GM18868 (cell line): ENCODE results near the gene SPATA32.

Experiments
- ATAC-seq: cut with Tn5 transposase; IDR thresholded peaks from one replicate; pipeline ENCODE4 v1.9.1; 2021; ENCODE audit warnings: mild to moderate bottlenecking, moderate library complexity; ENCODE audit not compliant: unreplicated experiment

SPATA32 gene

GRCh38 chr17:45230410-45230786, 31.5 kb downstream of the SPATA32 start:
- no peak for ATAC-seq

DNA sequence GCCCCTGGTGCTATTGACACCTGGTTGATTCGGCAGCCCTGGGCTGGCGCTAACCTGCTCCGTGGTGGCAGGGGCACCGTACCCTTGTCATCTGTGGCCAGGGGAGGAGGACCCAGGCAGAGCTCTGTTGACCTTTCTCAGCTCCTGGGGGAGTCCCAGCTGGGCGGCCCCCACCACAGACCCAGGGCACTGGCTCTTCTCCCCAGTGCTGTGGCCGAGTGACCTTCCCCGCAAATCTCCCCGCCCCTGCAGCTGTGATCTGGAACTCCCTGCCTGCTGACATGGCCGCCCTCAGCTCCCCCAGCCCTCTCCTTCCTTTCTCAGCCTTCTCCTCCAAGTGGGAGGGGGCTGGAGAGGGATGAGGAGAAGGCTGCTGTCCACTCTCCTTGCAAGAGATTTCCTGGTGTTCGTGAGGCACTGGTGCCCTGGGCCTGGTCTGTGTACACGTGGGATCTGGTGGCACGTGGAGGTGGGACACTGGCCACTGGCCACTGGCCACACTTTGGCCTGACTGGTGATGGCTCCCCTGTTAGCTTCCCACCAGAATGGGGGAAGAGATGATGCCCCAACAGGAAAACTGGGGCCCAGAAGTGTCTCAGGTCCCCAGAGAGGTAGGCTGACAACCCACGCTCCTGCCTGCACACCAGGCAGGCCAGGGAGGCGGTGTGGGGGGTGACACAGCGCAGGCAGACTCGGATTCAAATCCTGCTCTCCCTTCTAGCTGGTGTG, 32.0 kb downstream of the SPATA32 start:
- no peak for ATAC-seq

DNA sequence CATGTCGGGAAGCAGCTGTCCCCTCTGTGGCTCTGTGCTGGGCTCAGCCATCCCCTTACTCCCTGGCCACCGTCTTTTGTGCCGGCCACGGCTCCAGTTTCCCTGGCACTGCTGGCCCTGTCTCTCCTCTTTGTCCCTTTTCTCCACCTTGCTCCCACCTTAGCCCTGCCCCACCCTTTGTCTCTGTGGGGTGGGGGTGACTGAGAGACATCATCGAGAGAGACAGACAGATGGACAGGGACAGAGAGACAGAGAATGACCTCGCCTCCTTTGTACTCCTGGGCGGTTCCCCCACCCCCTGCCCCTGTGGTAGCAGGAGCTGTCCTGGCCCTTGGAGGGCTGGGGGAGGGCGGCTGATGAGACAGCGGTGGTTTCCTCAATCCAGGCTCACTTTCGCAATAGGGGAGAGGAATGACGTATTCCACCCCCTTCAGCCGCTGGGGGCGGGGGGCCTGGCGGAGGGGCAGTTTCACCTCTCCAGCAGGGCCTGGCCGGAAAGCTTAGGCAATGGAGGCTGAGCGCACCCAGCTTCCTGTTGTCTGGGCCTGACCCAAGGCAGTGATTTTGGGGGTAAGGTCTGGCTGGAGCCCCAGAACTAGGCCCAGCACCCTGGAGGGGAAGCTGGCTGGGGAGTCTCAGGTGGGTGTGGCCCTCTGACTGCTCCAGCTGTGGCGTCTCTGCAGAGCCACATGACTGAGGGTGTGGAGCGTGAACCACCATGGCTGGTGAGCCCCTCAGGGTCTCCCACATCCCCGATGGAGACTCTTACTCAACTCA, 32.9 kb downstream of the SPATA32 start:
- peak; percentile 38 for ATAC-seq

DNA sequence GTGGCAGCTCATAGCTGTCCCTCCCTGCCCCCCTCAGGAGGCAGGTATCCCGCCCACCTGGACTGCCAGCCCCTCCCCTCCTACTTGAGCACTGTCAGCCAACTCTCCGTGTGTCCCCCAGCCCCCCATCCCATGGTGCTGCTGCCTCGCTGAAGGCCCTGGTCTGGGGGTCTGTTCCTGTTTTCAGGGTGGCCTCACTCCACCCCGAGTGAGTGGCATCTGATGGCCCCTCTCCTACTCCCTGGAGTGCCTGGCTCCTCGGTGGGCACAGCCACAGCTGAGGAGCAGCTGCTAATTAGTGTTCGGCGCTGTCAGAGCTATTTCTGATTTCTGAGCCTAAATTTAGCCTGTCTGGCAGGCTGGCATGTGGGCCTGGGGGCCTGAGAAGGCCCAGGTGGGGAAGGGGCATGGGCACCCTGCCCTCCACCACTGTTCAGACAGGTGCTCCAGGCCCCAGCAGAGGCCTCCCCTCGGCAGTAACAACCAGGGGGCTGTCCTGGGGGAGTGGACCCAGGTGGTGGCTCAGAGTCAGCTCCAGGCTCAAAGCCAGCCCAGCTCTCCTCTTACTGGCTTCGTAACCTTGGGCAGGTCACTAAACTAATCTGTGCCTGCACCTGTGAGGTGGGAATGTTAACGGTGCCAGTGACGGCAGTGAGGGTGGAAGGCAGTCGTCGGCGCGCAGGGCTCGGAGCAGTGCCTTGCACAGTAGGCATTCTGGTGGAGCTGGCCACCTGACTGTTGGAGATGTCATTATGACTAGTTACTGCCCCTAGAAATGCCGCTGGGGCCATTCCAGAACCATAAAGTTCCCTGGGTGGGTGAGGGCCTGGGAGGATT, 33.8 kb downstream of the SPATA32 start:
- no peak for ATAC-seq

GRCh38 chr17:45227101-45227925, 34.6 kb downstream of the SPATA32 start:
- no peak for ATAC-seq

- no peak for ATAC-seq
Observed at GRCh38 chr17:45226576-45226975, 35.3 kb downstream of the SPATA32 start.

- peak; percentile 64 for ATAC-seq
Observed at GRCh38 chr17:45225964-45226530, 35.8 kb downstream of the SPATA32 start.

DNA sequence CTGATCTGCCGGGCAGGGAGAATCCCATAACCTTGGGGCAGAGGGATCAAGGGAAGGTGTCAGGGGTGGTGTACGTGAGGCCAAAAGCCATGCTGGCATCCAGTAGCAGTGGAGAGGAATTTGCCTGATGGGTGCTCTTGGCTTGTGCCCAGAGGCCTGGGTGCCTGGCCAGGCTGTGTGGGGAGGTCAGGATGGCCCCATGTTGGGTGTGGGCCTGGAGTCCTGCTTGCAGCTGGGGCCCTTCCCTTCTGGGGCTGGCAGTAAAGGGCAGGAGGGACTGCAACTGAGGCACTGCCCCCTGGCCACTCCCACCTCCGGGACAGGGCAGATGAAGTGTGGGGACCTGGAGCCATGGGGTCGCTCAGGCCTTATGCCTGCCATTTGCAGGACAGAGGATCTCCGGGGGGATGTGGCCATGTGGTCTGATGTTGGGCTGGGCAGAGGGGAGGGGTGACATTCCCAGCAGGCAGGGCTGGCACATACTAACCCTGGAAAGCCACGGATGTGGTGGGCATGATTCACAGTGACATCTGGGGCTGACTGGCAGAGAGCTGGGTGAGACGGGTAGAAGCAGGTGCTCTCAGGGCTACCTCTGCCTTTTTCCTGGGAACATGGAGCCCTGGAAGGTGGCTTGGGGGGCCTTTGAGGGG, 36.7 kb downstream of the SPATA32 start:
- ATAC-seq: no peak

DNA sequence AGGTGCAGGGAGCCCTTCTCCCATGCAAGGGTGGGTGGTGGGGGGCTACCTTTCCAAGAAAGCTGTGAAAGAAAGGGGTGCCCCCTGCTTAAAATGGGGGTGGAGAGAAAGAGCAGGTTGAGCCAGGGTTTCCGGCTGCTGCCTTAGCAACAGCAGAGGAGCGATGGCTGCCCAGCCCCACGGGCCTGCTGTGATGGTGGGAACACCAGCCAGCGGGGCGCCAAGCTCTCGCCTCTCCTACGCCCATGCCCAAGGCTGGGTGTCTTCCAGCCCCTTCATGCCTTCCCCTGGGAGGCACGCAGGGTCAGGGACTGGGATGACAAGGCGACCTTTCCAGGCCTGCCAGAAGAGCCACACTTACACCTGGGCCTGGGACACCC, 37.2 kb downstream of the SPATA32 start:
- ATAC-seq: no peak

DNA sequence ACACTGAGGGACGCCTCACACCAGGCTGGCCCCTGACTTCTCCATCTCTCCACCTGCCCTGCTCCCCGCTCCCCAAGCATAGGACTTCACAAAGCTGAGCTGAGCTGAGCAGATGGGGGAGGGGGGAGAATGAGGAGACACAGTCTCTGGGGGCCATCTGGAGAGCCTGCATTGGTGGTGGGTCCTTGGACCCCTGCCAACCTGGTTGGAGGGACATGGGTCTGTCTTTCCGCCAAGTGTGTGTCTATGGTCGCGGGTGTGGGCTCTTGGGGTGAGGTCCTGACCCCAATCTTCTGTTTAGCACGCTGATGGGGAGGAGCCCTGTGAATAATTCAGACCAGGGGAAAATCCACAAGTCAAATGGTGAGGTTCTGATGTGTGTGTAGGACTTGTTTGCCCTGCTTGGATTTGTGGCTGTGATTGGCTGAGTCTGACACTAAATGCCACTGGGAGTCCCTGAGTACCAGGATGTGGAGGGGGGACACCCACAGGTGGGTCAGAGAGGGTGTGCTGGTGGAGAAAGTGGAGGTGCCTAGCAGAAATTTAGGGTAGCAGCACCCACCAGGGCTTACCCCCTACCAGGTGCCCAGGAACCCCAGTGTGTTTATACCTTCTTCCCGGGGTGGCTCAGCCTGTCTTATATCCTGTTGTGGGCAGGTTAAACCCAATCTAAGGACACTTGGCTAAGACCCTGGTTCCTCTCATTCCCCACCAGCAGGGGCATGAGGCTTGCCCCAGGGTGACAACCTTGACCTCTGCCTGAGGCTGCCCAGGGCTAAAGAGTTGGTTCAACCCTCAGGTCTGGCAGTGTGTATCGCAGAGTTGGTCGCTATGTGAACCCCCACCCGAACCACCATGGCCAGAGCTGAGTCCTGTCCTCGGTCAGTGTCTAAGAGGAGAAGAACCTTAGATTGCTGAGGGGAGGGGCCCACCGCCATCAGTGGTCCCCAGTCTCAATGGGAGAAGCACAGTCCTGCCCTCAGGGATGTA, 38.1 kb downstream of the SPATA32 start:
- no peak for ATAC-seq

DNA sequence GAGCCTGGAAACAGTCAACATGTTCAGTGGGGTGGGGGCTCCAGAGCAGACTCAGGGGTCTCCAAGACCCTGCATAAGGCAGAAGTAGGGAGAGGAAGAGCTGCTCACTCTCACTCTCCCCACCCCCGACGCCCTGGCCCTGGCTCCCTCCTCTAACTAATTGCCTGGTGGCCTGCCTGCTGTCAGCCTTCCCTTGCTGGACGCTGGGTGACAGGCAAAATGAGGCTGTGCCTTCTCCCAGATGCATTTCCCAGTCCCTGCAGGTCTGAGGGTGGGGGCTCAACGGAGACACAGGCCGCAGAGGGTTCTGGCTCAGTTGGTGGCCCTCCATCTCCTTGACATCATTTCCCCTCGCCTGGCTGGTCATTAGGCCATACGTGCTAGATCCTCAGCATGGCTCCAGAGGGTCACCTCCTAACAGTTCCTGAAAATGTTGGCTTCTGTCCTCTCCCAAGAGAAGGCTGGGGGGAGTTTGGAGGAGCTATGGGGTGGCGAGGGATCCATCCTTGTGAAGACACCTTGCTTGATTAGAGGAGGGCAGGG, 38.8 kb downstream of the SPATA32 start:
- no peak for ATAC-seq

- ATAC-seq: no peak
Observed at GRCh38 chr17:45222289-45222995, 39.5 kb downstream of the SPATA32 start.

GRCh38 chr17:45222014-45222288, 39.9 kb downstream of the SPATA32 start:
- no peak for ATAC-seq

DNA sequence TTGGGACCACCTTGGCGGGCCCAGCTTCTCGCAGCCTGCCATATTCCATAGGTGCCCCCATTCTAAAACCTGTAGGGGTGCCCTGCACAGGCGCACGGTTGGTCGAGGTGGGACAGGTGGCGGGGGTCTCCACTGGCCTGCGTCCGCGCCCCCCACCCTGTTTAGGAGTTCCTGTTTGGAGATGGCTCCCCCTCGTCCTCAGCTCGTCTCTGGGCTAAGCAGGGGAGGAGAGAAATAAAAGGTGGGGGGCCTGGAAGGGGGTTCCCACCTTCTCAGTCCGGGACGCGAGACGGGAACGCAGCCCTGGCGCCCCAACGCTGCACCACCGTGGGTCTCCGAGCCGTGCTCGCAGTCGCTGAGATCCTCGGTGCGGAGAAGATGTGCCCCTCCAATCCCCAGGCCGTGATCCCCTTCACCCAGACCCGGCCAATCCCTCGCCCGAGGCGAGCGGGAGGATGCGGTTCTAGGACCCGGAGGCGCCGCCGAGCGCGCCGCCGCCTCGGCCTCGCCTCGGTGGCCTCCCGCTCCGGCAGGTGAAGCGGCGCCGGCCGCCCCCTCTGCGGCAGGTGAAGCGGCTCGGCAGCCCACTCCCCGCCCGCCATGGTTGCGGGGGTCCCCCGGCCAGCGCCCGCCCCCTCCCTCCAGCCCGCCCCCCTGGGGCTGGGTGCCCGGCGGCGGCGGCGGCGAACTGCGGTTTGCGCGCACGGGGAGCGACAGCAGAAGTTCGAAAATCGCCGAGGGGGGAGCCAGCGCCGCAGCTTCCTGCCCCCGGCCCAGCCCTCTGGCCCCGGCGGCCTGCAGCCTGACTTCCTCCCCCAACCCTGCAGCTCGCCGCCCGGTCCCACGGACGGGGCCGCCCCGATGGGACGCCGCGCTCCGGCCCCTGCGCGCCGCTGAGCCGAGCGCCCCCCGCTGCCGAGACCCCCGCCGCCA, 40.5 kb downstream of the SPATA32 start, which contains the start of gene FMNL1:
Gene FMNL1, plus strand, starts transcription at position 805 of the 933 bp plus-strand sequence. CDS start 240 bp downstream, outside the sequence.
- ATAC-seq: no peak

DNA sequence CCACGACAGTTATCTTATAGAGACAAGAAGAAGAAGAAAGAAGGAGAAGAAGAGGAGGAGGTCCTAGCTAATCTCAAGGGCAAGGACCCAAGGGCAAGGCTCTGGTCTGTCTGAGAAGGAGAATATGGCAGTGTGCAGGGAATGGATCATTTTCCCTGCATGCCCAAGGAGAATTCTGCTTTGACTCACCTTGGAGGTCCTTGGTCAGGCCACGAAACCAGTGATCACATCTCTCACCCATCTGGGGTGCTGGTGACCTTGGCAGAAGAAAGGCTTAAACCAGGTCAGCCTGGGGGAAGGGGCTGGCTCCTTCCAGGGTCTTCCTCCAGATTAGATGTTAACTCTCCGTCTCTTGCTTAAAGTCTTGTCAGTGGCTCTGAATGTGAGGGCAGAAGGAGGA, 41.8 kb downstream of the SPATA32 start:
- no peak for ATAC-seq

DNA sequence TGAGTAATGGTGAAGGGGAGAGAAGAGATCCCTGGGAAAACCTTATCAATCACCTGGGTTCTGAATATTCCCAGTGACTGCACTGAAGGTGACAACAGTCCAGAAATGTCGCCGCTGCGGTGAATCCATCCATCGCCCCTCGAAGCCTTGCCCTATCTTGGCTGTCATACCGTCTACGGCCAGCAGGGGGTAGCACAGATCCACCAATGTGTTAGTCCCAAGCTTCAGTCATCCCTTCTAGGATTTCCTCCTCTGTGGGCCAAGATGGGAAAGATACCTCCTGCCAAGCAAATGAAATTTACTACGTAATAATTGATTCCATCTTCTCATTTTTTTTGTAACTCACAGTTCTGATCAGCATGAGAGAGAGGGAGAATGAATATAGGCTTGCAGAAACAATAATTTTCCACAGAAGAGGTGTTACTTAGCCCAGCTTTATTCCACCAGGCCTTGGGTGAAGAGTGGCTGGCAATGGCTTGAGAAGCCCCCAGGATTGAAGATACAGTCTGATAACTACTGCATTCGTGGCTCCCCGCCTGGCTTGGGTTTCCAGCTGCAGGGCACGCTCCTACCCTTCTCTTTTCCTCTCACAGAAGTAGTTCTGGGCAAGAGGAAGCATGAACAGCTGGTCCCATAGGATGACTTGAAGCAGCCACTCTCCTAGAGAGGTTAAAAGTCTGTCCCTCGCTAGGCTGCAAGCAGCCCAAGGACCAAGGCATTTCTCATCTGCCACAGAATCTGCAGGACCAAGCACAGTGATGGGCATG, 42.8 kb downstream of the SPATA32 start:
- ATAC-seq: no peak
